ENCODE data around the gene GPNMB. TPM values are rescaled to one million over a fixed set of nuclear protein-coding genes. Genes with fewer than 3 reads are reported as not detected.

Gene GPNMB
- total RNA-seq, 2 donors from 2014 or later, result 10.0 to 49.9 TPM

- no peak for DNase-seq (ENCODE audit: low spot score)
- no peak for TF ChIP-seq POLR2AphosphoS5 (IDR thresholded peaks at IDR 0.05)
- no peak for TF ChIP-seq CTCF (IDR thresholded peaks at IDR 0.05)
- no peak for TF ChIP-seq POLR2A (IDR thresholded peaks at IDR 0.05)
- H3K4me1 ChIP-seq (replicated peaks), result no peaks in the 10 kb centered on the region
- H3K27me3 ChIP-seq (replicated peaks; ENCODE audit: insufficient read depth), result no peaks in the 10 kb centered on the region
- H3K27ac ChIP-seq, result no peak overlapping the region
- no peaks in the 10 kb centered on the region for H3K9me3 ChIP-seq
- 82% methylated on average over 5 of the region's 5 CpGs for WGBS
- no peaks in the 10 kb centered on the region for H3K36me3 ChIP-seq
- H3K4me3 ChIP-seq, result no peak overlapping the region
- intact Hi-C loops (cut with DNase I), result no loop called here
Observed at GRCh38 chr7:23287612-23288011, 41.0 kb downstream of the GPNMB start.

GRCh38 chr7:23290993-23291392, 44.4 kb downstream of the GPNMB start:
- intact Hi-C loops (cut with DNase I), result no loop called here
- H3K4me1 ChIP-seq (replicated peaks), result no peaks in the 10 kb centered on the region
- TF ChIP-seq POLR2A (IDR thresholded peaks at IDR 0.05) (no peak), CTCF (IDR thresholded peaks at IDR 0.05) (no peak), POLR2AphosphoS5 (IDR thresholded peaks at IDR 0.05) (no peak)
- H3K9me3 ChIP-seq, result no peaks in the 10 kb centered on the region
- H3K36me3 ChIP-seq, result no peaks in the 10 kb centered on the region
- no peaks in the 10 kb centered on the region for H3K27me3 ChIP-seq (replicated peaks; ENCODE audit: insufficient read depth)
- no peak for DNase-seq (ENCODE audit: low spot score)
- H3K4me3 ChIP-seq, result no peak overlapping the region
- WGBS, result 92% methylated on average over 9 of the region's 9 CpGs
- H3K27ac ChIP-seq, result no peak overlapping the region

GRCh38 chr7:23291957-23292560, 45.5 kb downstream of the GPNMB start:
- intact Hi-C loops (cut with DNase I), result no loop called here
- TF ChIP-seq CTCF (IDR thresholded peaks at IDR 0.05) (no peak), POLR2A (IDR thresholded peaks at IDR 0.05) (no peak), POLR2AphosphoS5 (IDR thresholded peaks at IDR 0.05) (no peak)
- 71% methylated on average over 3 of the region's 3 CpGs for WGBS

GRCh38 chr7:23292623-23293022, 46.0 kb downstream of the GPNMB start:
- no peaks in the 10 kb centered on the region for H3K27me3 ChIP-seq (replicated peaks; ENCODE audit: insufficient read depth)
- no peak overlapping the region for H3K27ac ChIP-seq
- TF ChIP-seq POLR2AphosphoS5 (IDR thresholded peaks at IDR 0.05) (no peak), POLR2A (IDR thresholded peaks at IDR 0.05) (no peak), CTCF (IDR thresholded peaks at IDR 0.05) (no peak)
- no peaks in the 10 kb centered on the region for H3K4me1 ChIP-seq (replicated peaks)
- intact Hi-C loops (cut with DNase I), result no loop called here
- no peak overlapping the region for H3K4me3 ChIP-seq
- no peaks in the 10 kb centered on the region for H3K9me3 ChIP-seq
- no peaks in the 10 kb centered on the region for H3K36me3 ChIP-seq
- WGBS, result 94% methylated on average over 4 of the region's 4 CpGs
- no peak for DNase-seq (ENCODE audit: low spot score)

More at GRCh38 chr7:23291957-23292560, 45.5 kb downstream of the GPNMB start:
- Histone ChIP-seq H3K4me3 (no peak overlapping the region), H3K27me3 (replicated peaks; ENCODE audit: insufficient read depth) (no peaks in the 10 kb centered on the region), H3K36me3 (no peaks in the 10 kb centered on the region), H3K4me1 (replicated peaks) (no peaks in the 10 kb centered on the region), H3K27ac (no peak overlapping the region), H3K9me3 (no peaks in the 10 kb centered on the region)
- no peak for DNase-seq (ENCODE audit: low spot score)

GRCh38 chr7:23293500-23294073, 47.0 kb downstream of the GPNMB start:
- Histone ChIP-seq H3K36me3 (no peaks in the 10 kb centered on the region), H3K4me1 (replicated peaks) (no peaks in the 10 kb centered on the region), H3K4me3 (no peak overlapping the region), H3K27ac (no peak overlapping the region), H3K9me3 (no peaks in the 10 kb centered on the region), H3K27me3 (replicated peaks; ENCODE audit: insufficient read depth) (no peaks in the 10 kb centered on the region)
- intact Hi-C loops (cut with DNase I), result no loop called here
- WGBS, result 81% methylated on average over 12 of the region's 12 CpGs
- TF ChIP-seq POLR2AphosphoS5 (IDR thresholded peaks at IDR 0.05), result no peak
- no peak for TF ChIP-seq CTCF (IDR thresholded peaks at IDR 0.05)
- TF ChIP-seq POLR2A (IDR thresholded peaks at IDR 0.05), result no peak
- no peak for DNase-seq (ENCODE audit: low spot score)

Data from prostate gland (tissue), 2 donors.